Astrocyte (in vitro differentiated cells and primary cell): Measurements from ENCODE around the gene PLEKHM3.

Experiments
- CTCF ChIP-seq: IDR thresholded peaks from 2 replicates; pipeline ENCODE4 v1.5.1; 2011; ENCODE audit warnings: low read depth, mild to moderate bottlenecking, inconsistent platforms, low read length, moderate library complexity; ENCODE audit not compliant: insufficient read depth
- EZH2 ChIP-seq: IDR thresholded peaks from 2 replicates; pipeline ENCODE4 v1.6.1; 2012; ENCODE audit warnings: mild to moderate bottlenecking, low read length, inconsistent platforms; ENCODE audit not compliant: insufficient read depth

GRCh38 chr2:207808119-207808518, 217.2 kb downstream of the PLEKHM3 start:
- TF ChIP-seq CTCF = no peak
- no peak for TF ChIP-seq EZH2
